Inflammatory macrophage treated with lipopolysaccharide for 4 hours (primary cell): ENCODE results near the gene SLC25A12.
"Not testable (repeated sequence)": the region's sequence is repeated elsewhere in the genome, so short reads cannot be mapped to it uniquely, and the experiment has no call there.

Source experiments
- DNase-seq: peaks from one replicate; pipeline ENCODE4 v3.0.0-alpha.2; 2020

The SLC25A12 gene, protein sequence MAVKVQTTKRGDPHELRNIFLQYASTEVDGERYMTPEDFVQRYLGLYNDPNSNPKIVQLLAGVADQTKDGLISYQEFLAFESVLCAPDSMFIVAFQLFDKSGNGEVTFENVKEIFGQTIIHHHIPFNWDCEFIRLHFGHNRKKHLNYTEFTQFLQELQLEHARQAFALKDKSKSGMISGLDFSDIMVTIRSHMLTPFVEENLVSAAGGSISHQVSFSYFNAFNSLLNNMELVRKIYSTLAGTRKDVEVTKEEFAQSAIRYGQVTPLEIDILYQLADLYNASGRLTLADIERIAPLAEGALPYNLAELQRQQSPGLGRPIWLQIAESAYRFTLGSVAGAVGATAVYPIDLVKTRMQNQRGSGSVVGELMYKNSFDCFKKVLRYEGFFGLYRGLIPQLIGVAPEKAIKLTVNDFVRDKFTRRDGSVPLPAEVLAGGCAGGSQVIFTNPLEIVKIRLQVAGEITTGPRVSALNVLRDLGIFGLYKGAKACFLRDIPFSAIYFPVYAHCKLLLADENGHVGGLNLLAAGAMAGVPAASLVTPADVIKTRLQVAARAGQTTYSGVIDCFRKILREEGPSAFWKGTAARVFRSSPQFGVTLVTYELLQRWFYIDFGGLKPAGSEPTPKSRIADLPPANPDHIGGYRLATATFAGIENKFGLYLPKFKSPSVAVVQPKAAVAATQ

GRCh38 chr2:171893824-171894611 is at the start of gene SLC25A12:
TSS of gene SLC25A12 (minus strand) at chr2:171894244. CDS start at chr2:171894214, 30 bp downstream.
- DNase-seq = peak; percentile 91

- DNase-seq = no peak
Observed at GRCh38 chr2:171941316-171941699, 47.3 kb upstream of the SLC25A12 start.

DNA sequence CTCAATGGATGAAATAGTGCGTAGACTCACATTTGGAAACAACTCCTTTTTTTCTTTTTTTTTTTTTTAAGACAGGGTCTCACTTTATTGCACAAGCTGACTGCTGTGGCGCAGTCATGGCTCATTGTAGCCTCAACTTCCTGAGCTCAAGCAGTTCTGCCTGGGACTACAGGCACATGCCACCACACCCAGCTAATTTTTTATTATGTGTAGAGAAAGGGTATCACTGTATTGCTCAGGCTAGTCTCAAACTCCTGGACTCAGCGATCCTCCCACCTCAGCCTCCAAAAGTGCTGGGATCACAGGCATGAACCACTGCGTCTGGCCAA is 45.7 kb upstream of the SLC25A12 start:
- DNase-seq = peak; percentile 16

DNA sequence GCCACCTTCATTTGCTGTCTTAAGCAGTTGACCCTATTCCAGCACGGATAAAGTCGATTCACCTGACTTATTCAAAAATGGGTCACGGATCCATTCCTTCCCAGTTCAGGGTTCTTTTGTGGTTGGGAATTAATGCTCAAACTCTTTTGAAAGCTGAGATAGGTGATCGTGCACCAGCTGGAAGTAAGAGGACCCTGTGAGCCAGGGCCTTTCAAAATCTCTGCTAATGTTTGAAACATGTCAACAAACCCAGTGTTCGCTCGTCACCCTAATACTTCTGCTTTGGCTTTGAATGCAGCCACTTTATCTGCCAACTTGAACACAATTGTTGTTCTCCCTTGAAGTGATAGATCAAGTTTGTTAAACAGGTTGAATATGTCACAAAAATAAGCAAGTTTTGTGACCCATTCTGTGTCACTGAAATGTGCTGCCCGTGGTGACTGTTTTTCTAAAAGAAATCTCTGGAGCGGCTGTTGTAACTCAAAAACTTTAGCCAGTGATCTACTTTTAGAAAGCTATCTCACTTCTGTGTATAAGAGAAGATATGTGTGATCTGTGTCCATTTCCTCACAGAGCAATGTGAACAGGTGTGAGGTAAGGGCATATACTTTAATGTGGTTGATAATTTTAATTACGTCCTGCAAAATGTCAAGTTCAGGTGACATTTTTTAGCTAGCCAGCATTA is 45.2 kb upstream of the SLC25A12 start:
- DNase-seq = no peak

DNA sequence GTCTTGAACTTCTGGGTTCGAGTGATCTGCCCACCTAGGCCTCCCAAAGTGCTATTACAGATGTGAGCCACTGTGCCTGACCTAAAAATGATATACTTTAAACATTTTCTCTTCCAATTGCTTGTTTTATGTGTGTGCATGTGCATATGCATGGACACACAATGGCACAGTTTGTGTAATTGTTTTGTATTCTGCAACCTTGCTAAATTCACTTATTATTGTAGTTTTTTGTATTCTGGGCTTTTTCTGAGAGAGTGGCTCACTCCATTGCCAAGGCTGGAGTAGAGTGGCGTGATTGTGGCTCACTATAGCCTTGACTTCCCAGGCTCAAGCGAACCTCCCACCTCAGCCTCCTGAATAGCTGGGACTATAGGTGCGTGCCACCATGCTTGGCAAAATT is 36.3 kb upstream of the SLC25A12 start:
- DNase-seq = no peak

- DNase-seq = peak; percentile 23
Observed at GRCh38 chr2:171924170-171924942, 30.3 kb upstream of the SLC25A12 start.

- DNase-seq = no peak
Observed at GRCh38 chr2:171923206-171923605, 29.2 kb upstream of the SLC25A12 start.

DNA sequence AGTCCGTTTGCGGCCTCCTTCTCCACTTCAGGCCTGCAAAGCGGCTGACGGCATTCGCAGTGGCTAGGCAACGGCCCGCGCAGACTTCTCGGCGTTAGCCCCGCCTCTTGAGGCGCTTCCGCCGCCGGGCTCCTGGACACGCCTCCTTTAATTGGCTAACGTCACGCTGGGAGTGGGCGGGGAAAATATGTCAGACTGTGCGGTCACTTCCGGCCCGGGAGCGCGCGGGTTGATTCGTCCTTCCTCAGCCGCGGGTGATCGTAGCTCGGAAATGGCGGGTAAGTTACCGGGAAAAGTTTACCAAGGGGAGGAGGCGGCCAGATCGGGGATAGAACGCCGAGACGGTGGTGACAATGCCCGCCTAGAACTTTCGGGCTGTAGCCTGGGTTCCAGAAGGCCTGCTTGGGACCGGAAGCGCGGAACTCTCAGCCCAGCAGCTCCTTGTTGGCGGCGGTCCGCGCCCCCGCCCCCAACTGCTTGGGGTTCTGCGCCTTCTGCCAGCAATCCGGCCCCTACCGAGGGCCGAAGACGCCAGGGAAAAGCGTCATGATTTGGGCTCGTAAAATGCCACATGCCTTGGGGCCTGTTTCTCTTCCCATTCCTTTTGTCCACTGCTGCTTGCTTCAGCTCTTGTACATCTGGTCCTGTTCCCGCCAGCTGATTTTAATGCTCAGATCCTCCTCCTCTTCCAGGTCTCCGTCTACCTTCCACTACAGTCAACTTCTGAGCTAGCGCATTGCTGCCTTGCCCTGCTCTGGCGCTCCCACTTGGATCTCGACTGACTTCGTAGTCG is 28.4 kb upstream of the SLC25A12 start, which contains the start of gene HAT1:
TSS of gene HAT1 (plus strand) at position 232 of the 793 bp plus-strand sequence. CDS start at position 272, 40 bp downstream.
- peak; percentile 99 for DNase-seq

DNA sequence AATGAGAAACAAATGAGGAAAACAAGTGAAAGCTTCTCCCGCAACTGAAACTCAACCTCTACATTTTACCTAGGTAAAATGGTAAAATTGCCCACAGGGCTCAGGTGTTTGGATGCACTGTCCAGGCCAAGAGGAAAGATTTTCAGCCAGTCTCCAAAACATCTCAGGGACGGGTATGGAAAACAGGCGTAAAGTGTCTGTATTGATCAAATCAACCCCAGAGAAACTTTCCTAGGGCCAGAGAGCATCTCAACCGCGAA is 27.9 kb upstream of the SLC25A12 start:
- no peak for DNase-seq

DNA sequence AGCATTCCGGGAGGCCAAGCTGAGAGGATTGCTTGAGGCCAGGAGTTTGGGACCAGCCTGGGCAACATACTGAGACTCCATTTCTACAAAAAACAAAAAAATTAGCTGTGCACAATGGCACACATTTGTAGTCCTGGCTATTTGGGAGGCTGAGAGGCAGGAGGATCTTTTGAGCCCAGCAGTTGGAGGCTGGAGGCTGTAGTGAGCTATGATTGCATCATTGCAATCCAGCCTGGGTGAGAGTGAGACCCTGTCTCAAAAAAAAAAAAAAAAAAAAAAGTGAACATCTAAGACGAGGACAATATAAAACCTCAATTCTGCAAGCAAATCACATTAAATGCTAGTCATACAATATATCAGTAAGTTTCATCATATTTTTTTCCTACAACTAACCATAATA is 25.4 kb upstream of the SLC25A12 start:
- no peak for DNase-seq

DNA sequence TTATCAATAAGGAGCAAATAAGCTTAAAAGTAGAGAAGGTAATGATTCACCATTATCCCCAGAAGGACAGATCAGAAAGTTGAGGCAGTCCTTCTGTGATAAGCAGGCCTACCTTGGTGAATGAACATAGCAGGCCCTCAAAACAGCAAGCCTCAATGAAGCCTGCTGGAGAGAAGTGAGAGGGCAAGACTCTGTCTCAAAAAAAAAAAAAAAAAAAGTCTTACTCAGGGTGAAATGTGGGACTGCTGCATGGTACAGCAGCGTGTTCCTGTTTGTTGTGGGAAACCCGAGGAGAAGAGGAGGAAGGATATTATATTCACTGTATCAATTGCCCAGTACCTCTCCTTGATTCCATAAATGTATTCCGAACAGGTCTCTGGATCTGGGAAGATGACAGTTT is 19.5 kb upstream of the SLC25A12 start:
- no peak for DNase-seq

DNA sequence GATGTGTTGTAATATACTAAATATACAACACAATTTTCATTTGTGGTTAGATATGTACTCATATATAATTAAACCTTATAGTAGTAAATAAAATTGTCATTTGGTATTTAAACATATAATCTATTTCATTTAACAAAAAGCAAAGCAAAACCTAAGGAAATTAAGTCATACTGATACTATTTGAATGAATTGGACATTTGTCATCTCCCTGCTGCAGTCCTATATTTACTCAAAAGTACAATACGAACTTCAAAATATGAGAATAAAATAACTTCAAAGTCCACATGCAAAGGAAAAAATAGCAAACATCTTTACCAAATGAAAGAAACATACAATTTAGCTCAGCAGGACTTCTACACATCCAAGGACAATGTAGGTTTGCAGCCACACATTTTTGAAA is 16.4 kb upstream of the SLC25A12 start:
- DNase-seq = no peak

DNA sequence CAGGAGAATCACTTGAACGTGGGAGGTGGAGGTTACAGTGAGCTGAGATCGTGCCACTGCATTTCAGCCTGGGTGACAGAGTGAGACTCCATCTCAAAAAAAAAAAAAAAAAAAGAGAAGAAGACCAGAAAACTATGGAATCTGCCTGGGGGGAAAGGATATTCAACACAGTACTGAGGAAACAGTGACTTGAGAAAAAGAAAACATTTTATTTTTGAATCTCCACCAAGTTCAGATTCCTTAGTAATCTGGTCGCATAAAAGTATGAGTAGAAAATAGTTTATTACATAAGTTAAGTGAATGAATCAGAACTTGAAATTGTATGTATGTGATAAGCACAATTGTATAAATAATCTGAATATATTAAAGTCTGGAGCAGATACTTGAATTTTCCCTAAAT is 15.2 kb upstream of the SLC25A12 start:
- no peak for DNase-seq

DNA sequence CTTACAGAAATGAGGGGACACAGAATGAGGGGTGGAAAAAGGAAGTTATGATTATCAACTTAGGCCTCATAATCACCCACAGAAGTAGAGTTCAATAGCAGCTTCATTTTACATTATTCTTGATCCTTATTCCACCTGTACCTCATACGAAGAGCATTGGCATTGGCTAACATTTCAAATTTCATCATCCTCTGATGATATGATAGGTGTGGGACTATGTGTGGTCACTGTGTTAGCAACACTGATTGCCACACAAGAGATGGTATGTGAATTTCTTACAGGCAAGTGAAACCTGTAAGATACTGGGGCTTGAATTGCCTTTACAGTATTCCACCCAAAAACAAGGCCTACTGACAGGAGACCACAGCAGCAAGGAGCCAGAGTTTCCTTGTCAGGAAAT is 14.2 kb upstream of the SLC25A12 start:
- DNase-seq = no peak

DNA sequence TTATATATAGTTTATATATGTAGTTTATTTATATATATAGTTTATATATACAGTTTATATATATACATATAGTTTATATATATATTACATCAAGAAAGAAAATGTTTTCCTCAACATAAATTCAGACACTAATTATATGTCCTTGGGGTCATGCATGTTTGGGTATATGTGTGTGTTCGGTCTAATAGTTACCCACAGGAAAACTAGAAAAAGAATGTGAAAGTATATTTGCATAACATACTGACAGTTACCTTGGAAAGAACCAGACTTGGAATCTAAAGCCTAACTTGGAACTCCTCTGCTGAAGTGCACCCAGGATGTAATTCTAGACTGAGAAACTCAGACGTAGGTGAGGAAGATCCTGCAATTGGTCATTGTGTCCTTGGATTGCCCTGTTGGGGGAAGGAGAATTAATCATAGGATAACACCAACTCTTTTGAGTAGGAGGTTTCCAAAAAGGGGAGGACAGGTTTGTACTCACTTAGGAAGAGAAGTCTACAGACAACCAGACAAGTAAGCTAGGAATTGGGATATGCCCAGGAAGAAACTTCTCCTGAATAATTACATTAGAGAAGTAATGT is 8.9 kb upstream of the SLC25A12 start:
- no peak for DNase-seq

GRCh38 chr2:171899623-171900282 is 5.7 kb upstream of the SLC25A12 start:
- not testable (repeated sequence) for DNase-seq

GRCh38 chr2:171895786-171896185 is 1.7 kb upstream of the SLC25A12 start:
- DNase-seq = no peak

DNA sequence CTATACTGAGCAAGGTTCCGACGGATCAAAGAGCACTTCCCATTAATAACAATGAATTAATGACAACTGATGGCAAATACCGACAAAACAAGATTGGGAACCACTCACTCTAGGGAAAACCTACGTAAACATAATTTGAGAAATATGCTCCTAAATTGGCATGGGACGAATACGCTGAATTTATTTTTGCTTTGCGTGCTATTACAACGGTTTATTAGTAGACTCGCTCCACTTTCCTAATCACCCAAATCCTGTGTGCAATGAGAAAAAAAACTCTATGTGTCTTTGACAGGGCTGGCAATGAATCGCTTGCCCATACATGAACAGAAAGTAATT is 536 bp upstream of the SLC25A12 start:
- DNase-seq = no peak

GRCh38 chr2:171893196-171893823 is 734 bp downstream of the SLC25A12 start:
- DNase-seq = peak; percentile 16

GRCh38 chr2:171889808-171890207 is 4.2 kb downstream of the SLC25A12 start:
- no peak for DNase-seq
